ENCODE results near the gene TACSTD2. TPM values are rescaled to one million over a fixed set of nuclear protein-coding genes. Genes with fewer than 3 reads are reported as not detected.

The TACSTD2 gene
- total RNA-seq, 1 donor from 2014 or later = not detected

- no peak overlapping the region for H3K27ac Mint-ChIP-seq (ENCODE audit: unreplicated experiment)
- H3K36me3 Mint-ChIP-seq (ENCODE audit: unreplicated experiment) = no peaks in the 10 kb centered on the region
These were observed 11.3 kb upstream of the TACSTD2 start for GRCh38 chr1:58588396-58588795.

GRCh38 chr1:58587667-58588066 lies 10.6 kb upstream of the TACSTD2 start:
- Mint-ChIP-seq H3K27me3 (ENCODE audit: unreplicated experiment) (no peaks in the 10 kb centered on the region), H3K27ac (ENCODE audit: unreplicated experiment) (no peak overlapping the region), H3K4me1 (ENCODE audit: low read depth, unreplicated experiment) (peaks cover 9% of the 10 kb centered on the region), H3K36me3 (ENCODE audit: unreplicated experiment) (no peaks in the 10 kb centered on the region), H3K9me3 (ENCODE audit: unreplicated experiment) (no peaks in the 10 kb centered on the region), H3K4me3 (ENCODE audit: unreplicated experiment) (no peak overlapping the region)
- TF ChIP-seq, protein P1, sequence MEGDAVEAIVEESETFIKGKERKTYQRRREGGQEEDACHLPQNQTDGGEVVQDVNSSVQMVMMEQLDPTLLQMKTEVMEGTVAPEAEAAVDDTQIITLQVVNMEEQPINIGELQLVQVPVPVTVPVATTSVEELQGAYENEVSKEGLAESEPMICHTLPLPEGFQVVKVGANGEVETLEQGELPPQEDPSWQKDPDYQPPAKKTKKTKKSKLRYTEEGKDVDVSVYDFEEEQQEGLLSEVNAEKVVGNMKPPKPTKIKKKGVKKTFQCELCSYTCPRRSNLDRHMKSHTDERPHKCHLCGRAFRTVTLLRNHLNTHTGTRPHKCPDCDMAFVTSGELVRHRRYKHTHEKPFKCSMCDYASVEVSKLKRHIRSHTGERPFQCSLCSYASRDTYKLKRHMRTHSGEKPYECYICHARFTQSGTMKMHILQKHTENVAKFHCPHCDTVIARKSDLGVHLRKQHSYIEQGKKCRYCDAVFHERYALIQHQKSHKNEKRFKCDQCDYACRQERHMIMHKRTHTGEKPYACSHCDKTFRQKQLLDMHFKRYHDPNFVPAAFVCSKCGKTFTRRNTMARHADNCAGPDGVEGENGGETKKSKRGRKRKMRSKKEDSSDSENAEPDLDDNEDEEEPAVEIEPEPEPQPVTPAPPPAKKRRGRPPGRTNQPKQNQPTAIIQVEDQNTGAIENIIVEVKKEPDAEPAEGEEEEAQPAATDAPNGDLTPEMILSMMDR (IDR thresholded peaks at IDR 0.05; ENCODE audit: partially characterized antibody, unreplicated experiment) = no peak
- DNase-seq = no peak

More at GRCh38 chr1:58588396-58588795, 11.3 kb upstream of the TACSTD2 start:
- no peaks in the 10 kb centered on the region for H3K9me3 Mint-ChIP-seq (ENCODE audit: unreplicated experiment)
- no peak for DNase-seq
- no peaks in the 10 kb centered on the region for H3K27me3 Mint-ChIP-seq (ENCODE audit: unreplicated experiment)
- peaks cover 9% of the 10 kb centered on the region for H3K4me1 Mint-ChIP-seq (ENCODE audit: low read depth, unreplicated experiment)
- TF ChIP-seq, protein P1 (IDR thresholded peaks at IDR 0.05; ENCODE audit: partially characterized antibody, unreplicated experiment) = no peak
- no peak overlapping the region for H3K4me3 Mint-ChIP-seq (ENCODE audit: unreplicated experiment)

- TF ChIP-seq, protein P1 (IDR thresholded peaks at IDR 0.05; ENCODE audit: partially characterized antibody, unreplicated experiment) = no peak
- Mint-ChIP-seq H3K27ac (ENCODE audit: unreplicated experiment) (no peak overlapping the region), H3K27me3 (ENCODE audit: unreplicated experiment) (no peaks in the 10 kb centered on the region), H3K9me3 (ENCODE audit: unreplicated experiment) (no peaks in the 10 kb centered on the region), H3K4me3 (ENCODE audit: unreplicated experiment) (no peak overlapping the region), H3K36me3 (ENCODE audit: unreplicated experiment) (no peaks in the 10 kb centered on the region), H3K4me1 (ENCODE audit: low read depth, unreplicated experiment) (no peaks in the 10 kb centered on the region)
- DNase-seq = no peak
These were observed 9.2 kb upstream of the TACSTD2 start for GRCh38 chr1:58586271-58586670.

DNA sequence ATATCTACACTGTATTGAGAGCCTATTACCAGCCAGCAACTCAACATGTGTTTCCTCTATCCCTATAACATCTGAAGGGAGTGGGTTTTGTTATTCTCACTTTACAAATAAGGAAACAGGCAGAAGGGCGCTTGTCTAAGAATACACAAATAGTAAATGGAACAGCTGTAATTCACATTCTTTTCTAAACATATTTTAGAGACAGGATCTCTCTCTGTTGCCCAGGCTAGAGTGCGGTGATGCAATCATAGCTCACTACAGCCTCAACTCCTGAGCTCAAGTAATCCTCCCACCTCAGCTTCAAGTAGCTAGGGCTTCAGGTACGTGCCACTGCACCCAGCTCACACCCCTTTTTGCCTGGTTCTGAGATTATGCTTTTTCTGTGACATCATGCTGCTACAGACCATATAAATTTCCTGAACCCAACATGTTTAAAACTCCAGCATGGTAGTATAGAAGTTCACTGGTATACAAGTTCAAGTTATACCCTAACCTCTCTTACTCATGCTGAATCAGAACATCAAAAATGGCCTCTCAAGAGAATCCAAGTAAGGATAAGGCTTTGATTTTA lies 8.6 kb upstream of the TACSTD2 start:
- DNase-seq = no peak
- Mint-ChIP-seq H3K4me1 (ENCODE audit: low read depth, unreplicated experiment) (no peaks in the 10 kb centered on the region), H3K4me3 (ENCODE audit: unreplicated experiment) (no peak overlapping the region), H3K27ac (ENCODE audit: unreplicated experiment) (no peak overlapping the region), H3K9me3 (ENCODE audit: unreplicated experiment) (no peaks in the 10 kb centered on the region), H3K36me3 (ENCODE audit: unreplicated experiment) (no peaks in the 10 kb centered on the region), H3K27me3 (ENCODE audit: unreplicated experiment) (no peaks in the 10 kb centered on the region)
- TF ChIP-seq, protein P1 (IDR thresholded peaks at IDR 0.05; ENCODE audit: partially characterized antibody, unreplicated experiment) = no peak

- Mint-ChIP-seq H3K9me3 (ENCODE audit: unreplicated experiment) (no peaks in the 10 kb centered on the region), H3K4me3 (ENCODE audit: unreplicated experiment) (no peak overlapping the region), H3K27ac (ENCODE audit: unreplicated experiment) (no peak overlapping the region), H3K27me3 (ENCODE audit: unreplicated experiment) (no peaks in the 10 kb centered on the region), H3K36me3 (ENCODE audit: unreplicated experiment) (no peaks in the 10 kb centered on the region), H3K4me1 (ENCODE audit: low read depth, unreplicated experiment) (no peaks in the 10 kb centered on the region)
- TF ChIP-seq, protein P1 (IDR thresholded peaks at IDR 0.05; ENCODE audit: partially characterized antibody, unreplicated experiment) = no peak
- DNase-seq = no peak
These were observed 8.1 kb upstream of the TACSTD2 start for GRCh38 chr1:58585166-58585565.
